ENCODE results near the gene BCL7A. TPM values are rescaled to one million over a fixed set of nuclear protein-coding genes. Genes with fewer than 3 reads are reported as not detected.
A peak's percentile ranks its signal among the peaks of the same experiment; 100 is the strongest.

Gene BCL7A
- total RNA-seq, 1 experiment from 2014 or later = 18.2 TPM

DNA sequence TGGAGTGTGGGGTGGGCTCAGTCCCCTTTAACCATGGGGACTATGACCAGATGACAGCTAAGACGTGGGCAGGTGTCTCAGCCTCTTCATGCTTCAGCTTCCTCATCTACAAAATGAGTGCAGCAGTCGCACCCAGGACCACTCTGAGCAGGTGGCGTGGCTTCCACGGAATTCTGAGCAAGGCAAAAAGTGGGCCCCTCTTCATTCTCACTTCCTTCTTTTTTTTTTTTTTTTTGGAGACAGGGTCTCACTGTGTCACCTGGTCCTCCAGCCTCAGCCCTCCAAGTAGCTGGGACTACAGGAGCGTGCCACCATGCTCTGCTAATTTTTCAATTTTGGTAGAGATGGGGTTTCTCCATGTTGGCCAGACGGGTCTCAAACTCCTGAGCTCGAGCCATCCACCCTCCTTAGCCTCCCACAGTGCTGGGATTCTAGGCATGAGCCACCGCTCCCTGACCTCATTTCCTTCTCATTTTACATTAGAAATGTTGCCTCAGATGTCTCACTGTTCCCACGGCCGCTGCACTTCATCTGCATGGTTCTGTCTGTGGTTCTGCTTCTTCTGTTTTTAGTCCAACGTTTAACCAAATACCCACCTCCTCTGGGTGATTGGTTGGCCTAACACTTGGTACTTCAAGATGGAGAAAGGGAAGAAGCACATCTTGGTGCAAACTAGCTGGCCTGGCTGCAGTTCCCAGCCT lies 41.3 kb upstream of the BCL7A start:
- no CpG with 5 or more reads among the region's 11 CpGs for WGBS (ENCODE audit: extremely low coverage, insufficient read length, low lambda C conversion rate)
- Mint-ChIP-seq H3K36me3 (ENCODE audit: insufficient read depth in 1 of 3, low read depth in 3 of 3) (no peaks in the 10 kb centered on the region), H3K4me1 (peaks cover 9 to 12% of the 10 kb centered on the region in 2 experiments), H3K27ac (peak overlapping the region in 1 of 3 experiments; percentile 44; a peak in 1 of 7 replicates), H3K27me3 (ENCODE audit: low read depth) (no peaks in the 10 kb centered on the region), H3K9me3 (no peaks in the 10 kb centered on the region), H3K4me3 (no peak overlapping the region)
- H2BK15ac ChIP-seq (ENCODE audit: low read depth, low read length) = no peak overlapping the region
- H3K23ac ChIP-seq (ENCODE audit: insufficient read length, low read depth, low read length) = no peak overlapping the region
- no peak overlapping the region for H3K4me2 ChIP-seq (ENCODE audit: insufficient read depth, insufficient read length, low read length)
- no peaks in the 10 kb centered on the region for H3K79me1 ChIP-seq (ENCODE audit: insufficient read depth, low read depth, low read length, poor library complexity, severe bottlenecking)
- H3K56ac ChIP-seq (ENCODE audit: insufficient read length, low read depth, low read length) = no peak overlapping the region
- H3K27ac ChIP-seq (ENCODE audit: insufficient read length, low read depth, low read length) = no peak overlapping the region
- H3K4ac ChIP-seq (ENCODE audit: low read depth, low read length) = no peak overlapping the region
- H3K9me3 ChIP-seq (ENCODE audit: control insufficient read depth, low read depth, low read length) = no peaks in the 10 kb centered on the region
- DNase-seq = no peak
- no peak overlapping the region for H2BK12ac ChIP-seq (ENCODE audit: insufficient read length, low read depth, low read length)
- H2AK5ac ChIP-seq (ENCODE audit: insufficient read length, low read length) = no peak overlapping the region
- H3K14ac ChIP-seq (ENCODE audit: insufficient read depth, low read length) = peak overlapping the region; percentile 80
- H3K9ac ChIP-seq (ENCODE audit: extremely low read depth, insufficient read length, low read length) = no peak overlapping the region
- H3K18ac ChIP-seq (ENCODE audit: insufficient read length, low read depth, low read length) = no peak overlapping the region
- no peak overlapping the region for H4K8ac ChIP-seq (replicated peaks; ENCODE audit: insufficient read length, low read depth, low read length)
- H3K23me2 ChIP-seq (ENCODE audit: insufficient read length, low read depth, low read length, poor library complexity, severe bottlenecking) = no peaks in the 10 kb centered on the region
- no peak overlapping the region for H2AFZ ChIP-seq (ENCODE audit: low read length)
- H4K20me1 ChIP-seq (ENCODE audit: control insufficient read depth, insufficient read depth, insufficient read length) = no peaks in the 10 kb centered on the region
- H2BK20ac ChIP-seq (ENCODE audit: low read depth, low read length, poor library complexity, severe bottlenecking) = no peak overlapping the region
- H2BK5ac ChIP-seq (ENCODE audit: insufficient read length, low read length) = no peak overlapping the region
- H4K91ac ChIP-seq (ENCODE audit: insufficient read length, low read depth, low read length) = no peak overlapping the region
- H3K79me2 ChIP-seq (ENCODE audit: insufficient read depth, low read length) = no peaks in the 10 kb centered on the region
- H3K27me3 ChIP-seq (ENCODE audit: insufficient read depth, low read length) = no peaks in the 10 kb centered on the region
- no peak overlapping the region for H4K5ac ChIP-seq (ENCODE audit: insufficient read length, low read depth, low read length)
- TF ChIP-seq, protein P1, sequence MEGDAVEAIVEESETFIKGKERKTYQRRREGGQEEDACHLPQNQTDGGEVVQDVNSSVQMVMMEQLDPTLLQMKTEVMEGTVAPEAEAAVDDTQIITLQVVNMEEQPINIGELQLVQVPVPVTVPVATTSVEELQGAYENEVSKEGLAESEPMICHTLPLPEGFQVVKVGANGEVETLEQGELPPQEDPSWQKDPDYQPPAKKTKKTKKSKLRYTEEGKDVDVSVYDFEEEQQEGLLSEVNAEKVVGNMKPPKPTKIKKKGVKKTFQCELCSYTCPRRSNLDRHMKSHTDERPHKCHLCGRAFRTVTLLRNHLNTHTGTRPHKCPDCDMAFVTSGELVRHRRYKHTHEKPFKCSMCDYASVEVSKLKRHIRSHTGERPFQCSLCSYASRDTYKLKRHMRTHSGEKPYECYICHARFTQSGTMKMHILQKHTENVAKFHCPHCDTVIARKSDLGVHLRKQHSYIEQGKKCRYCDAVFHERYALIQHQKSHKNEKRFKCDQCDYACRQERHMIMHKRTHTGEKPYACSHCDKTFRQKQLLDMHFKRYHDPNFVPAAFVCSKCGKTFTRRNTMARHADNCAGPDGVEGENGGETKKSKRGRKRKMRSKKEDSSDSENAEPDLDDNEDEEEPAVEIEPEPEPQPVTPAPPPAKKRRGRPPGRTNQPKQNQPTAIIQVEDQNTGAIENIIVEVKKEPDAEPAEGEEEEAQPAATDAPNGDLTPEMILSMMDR (conservative IDR thresholded peaks at IDR 0.05) = no peak
- H2BK120ac ChIP-seq (ENCODE audit: low read depth, low read length, poor library complexity, severe bottlenecking) = no peak overlapping the region
- no peaks in the 10 kb centered on the region; the same call in 1 of the 2 replicates for H3K4me1 ChIP-seq (ENCODE audit: insufficient read depth, low read length)
- no peak overlapping the region for H3T11ph ChIP-seq (ENCODE audit: low read length)

Data from H9 (cell line).